ENCODE measurements around the gene GFI1B.

GRCh38 chr9:132939169-132939568 lies 39.3 kb upstream of the GFI1B start:
- TF ChIP-seq CTCF (IDR thresholded peaks at IDR 0.05 in 4 of 5, conservative IDR thresholded peaks at IDR 0.05 in 1 of 5), result no peak
- no peak for TF ChIP-seq POLR2A (IDR thresholded peaks at IDR 0.05)
